ENCODE results near the gene ETFA.

- no peak for TF ChIP-seq CTCF (IDR thresholded peaks at IDR 0.05; ENCODE audit: low read length)
- no peak for TF ChIP-seq EZH2 (optimal IDR thresholded peaks at IDR 0.05; ENCODE audit: low read depth, low read length)
These were observed 29.0 kb upstream of the ETFA start for GRCh38 chr15:76340198-76340802.
